ENCODE data around the gene RELN.

DNA sequence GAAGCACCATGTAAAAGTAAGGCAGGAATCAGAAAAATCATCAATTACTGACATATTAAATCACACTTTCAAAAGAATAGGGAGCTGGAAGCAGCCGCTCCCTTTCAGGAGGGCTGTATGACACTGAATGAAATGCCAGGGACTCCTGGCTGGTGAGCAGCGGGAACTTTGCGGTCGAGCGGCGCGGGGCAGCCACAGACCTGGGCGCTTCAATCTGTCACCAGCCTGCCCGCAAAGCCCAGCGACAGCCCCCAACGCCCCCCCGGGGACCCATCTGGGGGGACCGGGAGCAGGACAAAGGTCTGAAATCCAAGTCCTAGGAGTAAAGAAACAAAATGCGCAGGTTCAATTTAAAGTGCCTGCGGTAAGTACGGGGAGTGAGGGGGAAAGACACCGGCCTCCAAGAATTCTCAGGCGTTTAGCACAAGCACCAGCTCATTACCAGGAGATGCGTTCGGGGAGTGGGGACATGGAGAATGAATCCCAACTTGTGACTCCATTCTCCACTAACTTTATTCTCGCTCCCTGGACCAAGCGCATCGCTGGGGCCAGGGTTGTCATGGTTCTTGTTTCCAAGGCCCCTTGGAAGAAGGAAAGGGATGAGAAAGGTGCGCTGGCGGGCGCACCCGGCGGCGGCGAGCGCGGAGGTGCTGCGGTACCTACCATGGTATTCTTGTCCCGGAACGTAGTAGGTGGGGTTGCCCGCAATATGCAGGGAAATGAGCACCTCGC, 824 bp downstream of the RELN start:
- TF ChIP-seq, protein P1, sequence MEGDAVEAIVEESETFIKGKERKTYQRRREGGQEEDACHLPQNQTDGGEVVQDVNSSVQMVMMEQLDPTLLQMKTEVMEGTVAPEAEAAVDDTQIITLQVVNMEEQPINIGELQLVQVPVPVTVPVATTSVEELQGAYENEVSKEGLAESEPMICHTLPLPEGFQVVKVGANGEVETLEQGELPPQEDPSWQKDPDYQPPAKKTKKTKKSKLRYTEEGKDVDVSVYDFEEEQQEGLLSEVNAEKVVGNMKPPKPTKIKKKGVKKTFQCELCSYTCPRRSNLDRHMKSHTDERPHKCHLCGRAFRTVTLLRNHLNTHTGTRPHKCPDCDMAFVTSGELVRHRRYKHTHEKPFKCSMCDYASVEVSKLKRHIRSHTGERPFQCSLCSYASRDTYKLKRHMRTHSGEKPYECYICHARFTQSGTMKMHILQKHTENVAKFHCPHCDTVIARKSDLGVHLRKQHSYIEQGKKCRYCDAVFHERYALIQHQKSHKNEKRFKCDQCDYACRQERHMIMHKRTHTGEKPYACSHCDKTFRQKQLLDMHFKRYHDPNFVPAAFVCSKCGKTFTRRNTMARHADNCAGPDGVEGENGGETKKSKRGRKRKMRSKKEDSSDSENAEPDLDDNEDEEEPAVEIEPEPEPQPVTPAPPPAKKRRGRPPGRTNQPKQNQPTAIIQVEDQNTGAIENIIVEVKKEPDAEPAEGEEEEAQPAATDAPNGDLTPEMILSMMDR (IDR thresholded peaks at IDR 0.05) = no peak
- TF ChIP-seq EZH2 (IDR thresholded peaks at IDR 0.05; ENCODE audit: borderline replicate concordance, insufficient read depth, low read depth, low read length, poor library complexity, severe bottlenecking) = no peak

Data from B cell (primary cell).